Fibroblast of skin of left biceps (primary cell): ENCODE measurements around the gene PYCARD.
"Not testable (repeated sequence)": the region's sequence is repeated elsewhere in the genome, so short reads cannot be mapped to it uniquely, and the experiment has no call there.

Source experiments
- DNase-seq, 2 experiments: peaks; one replicate each; pipeline ENCODE4 v3.0.0-alpha.2; 2013; ENCODE audit warnings: low read depth in 2 of 2

The PYCARD gene

GRCh38 chr16:31202414-31203375, at the start of gene PYCARD:
TSS of gene PYCARD (minus strand) at chr16:31202760. CDS start at chr16:31202690, 70 bp downstream.
- DNase-seq = no peak

DNA sequence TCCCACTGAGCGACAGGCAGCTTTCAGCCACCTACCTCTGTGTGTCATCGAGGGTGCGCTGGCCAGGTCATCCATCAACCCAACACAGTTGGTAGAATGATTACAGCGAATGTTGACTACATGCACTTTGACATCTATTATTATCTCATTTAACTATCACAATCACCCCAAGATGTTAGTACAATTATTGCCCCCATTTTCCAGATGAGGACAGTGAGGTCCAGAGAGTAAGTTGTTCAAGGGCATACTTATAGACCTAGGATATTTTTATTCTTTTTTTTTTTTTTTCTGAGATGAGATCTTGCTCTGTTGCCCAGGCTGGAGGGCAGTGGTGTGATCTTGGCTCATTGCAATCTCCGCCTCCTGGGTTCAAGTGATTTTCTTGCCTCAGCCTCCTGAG, 48.9 kb upstream of the PYCARD start:
- no peak for DNase-seq

- DNase-seq = no peak
These were observed 48.3 kb upstream of the PYCARD start for GRCh38 chr16:31250782-31251384.

- DNase-seq = no peak
These were observed 45.8 kb upstream of the PYCARD start for GRCh38 chr16:31248344-31248743.

GRCh38 chr16:31246296-31246695, 43.7 kb upstream of the PYCARD start:
- no peak for DNase-seq

GRCh38 chr16:31245598-31245997, 43.0 kb upstream of the PYCARD start:
- not testable (repeated sequence) for DNase-seq

GRCh38 chr16:31243734-31244670, 41.4 kb upstream of the PYCARD start:
- no peak for DNase-seq

DNA sequence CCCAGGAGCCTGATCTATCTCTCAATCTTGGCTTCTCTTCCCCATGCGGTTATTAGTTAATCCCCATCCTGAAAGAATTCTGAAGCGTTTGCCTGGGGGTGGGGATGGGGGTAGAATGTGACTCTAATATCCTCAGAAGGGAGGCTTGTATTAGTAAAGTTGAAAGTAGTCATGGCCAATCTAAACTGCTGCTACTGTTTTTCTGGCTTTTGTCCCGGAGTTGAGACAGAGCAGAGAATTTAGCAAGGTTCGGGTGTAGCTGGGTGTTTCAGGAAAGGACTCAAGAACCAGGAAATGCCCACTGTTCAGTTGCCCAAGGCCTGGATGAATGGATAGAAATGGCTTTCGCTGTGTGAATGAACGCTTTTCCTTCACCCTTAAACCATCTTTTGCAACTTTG, 39.6 kb upstream of the PYCARD start:
- no peak for DNase-seq

- DNase-seq = no peak
These were observed 35.5 kb upstream of the PYCARD start for GRCh38 chr16:31238041-31238440.

DNA sequence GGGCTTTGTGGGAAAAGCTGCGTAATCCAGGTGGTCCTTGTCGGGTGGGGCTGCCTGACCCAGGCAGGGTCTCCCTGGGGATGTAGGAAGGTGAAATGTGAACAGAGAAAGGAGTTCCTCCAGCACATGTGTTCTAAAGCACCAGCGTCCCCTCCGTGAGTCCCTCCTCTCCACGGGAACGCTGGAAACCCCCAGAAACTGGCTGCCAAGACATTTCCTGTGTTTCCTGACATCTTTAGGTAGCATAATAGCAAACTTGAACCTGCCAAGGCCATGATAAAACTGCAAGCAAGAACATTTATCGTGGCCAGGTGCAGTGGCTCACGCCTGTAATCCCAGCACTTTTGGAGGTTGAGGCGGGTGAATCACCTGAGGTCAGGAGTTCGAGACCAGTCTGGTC, 26.9 kb upstream of the PYCARD start:
- no peak for DNase-seq

DNA sequence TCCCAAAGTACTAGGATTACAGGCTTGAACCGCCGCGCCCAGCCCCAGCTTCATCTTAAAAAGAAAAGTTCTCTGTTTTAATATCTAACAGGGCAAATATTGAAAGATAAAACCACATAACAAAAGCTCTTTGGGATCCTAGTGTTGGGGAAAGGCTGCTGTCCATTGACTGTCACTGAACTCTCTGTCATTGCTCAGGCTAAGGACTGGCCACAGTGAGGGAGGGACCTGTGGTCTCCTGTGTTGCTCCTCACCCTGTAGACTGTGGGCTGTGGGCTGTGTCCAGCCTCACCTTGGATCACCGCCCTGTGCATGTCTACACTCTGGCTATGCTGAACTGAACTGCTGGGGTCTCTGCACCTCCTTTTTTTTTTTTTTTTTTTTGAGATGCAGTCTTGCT, 25.6 kb upstream of the PYCARD start:
- no peak for DNase-seq

DNA sequence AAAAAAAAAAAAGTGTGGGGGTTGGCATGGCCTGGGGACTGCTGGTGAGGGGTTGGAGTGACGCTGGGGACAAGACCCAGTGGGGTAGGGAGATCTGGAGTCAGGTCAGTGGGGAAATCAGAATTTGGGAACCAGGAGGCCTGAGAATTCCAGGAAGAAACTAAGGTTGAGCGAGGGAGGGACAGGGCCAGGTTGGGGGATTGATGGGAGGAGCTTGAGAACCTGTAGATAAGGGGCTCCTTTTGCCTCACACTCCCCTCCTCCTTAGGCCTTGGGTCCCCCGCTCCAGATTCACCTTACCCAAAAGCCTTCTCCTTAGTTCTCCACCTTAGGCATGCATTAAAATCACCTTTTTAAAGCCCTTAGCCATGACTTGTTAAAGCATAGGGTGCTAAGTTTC, 22.6 kb upstream of the PYCARD start:
- no peak for DNase-seq

GRCh38 chr16:31224092-31224955, 21.8 kb upstream of the PYCARD start:
- DNase-seq = no peak

- DNase-seq = no peak
These were observed 20.5 kb upstream of the PYCARD start for GRCh38 chr16:31223044-31223443.

DNA sequence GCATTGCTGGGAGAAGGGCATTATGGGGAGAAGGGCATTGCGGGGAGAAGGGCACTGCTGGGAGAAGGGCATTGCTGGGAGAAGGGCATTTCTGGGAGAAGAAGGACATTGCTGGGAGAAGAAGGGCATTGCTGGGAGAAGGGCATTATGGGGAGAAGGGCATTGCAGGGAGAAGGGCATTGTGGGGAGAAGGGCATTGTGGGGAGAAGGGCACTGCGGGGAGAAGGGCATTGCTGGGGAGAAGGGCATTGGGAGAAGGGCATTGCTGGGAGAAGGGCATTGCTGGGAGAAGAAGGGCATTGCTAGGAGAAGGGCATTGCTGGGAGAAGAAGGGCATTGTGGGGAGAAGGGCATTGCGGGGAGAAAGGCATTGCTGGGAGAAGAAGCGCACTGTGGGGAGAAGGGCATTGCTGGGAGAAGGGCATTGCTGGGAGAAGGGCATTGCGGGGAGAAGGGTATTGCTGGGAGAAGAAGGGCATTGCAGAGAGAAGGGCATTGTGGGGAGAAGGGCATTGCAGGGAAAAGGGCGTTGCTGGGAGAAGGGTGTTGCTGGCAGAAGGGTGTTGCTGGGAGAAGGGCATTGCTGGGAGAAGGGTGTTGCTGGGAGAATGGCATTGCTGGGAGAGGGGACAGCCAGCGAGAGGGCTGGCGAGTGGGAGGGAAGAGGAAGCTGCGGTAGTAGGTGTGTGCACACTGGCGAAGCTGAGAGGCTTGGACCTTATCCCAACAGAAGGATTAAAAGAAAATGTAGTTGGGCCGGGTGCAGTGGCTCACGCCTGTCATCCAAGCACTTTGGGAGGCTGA, 19.0 kb upstream of the PYCARD start:
- DNase-seq = no peak

GRCh38 chr16:31219154-31219741, 16.7 kb upstream of the PYCARD start:
- DNase-seq = no peak

DNA sequence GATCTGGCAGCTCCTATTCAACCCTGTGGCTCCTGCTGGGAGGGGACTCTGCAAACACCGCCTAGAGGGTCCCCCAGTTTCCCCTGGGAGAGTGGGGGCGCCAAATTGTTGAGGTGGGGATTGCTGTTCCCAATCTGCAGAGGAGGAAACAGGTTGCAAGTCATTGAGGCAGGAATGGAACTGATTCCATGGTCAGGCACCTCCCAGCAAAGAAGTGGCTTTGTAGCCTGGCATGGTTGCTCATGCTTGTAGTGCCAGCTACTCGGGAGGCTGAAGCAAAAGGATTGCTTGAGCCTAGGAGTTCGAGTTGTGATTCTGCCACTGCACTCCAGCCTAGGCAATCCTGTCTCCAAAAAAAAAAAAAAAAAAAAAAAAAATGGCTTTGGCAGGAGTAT, 14.6 kb upstream of the PYCARD start:
- DNase-seq = no peak

GRCh38 chr16:31216422-31217135, 14.0 kb upstream of the PYCARD start, which contains the start of gene PYDC1:
TSS of gene PYDC1 (minus strand) at chr16:31217135. CDS start at chr16:31217028, 107 bp downstream.
- DNase-seq = no peak
